ENCODE data around the gene EIPR1. TPM values are rescaled to one million over a fixed set of nuclear protein-coding genes. Genes with fewer than 3 reads are reported as not detected.
A peak's percentile ranks its signal among the peaks of the same experiment; 100 is the strongest.

EIPR1 gene
- total and polyA plus RNA-seq, 2 of the 13 experiments (the other 11 are each of a cell fraction or from before 2014, with no cell fraction given): 70.0 to 96.3 TPM

GRCh38 chr2:3387644-3388411 is 10.2 kb upstream of the EIPR1 start:
- intact Hi-C loops (cut with micrococcal nuclease; ENCODE audit: unreplicated experiment) (no loop called here), in situ Hi-C loops (cut with HindIII; ENCODE audit: extremely low pct_ligation_motif_present, low pct_unique_long_range_greater_than_20kb) (no loop called here)
- BruUV-seq (replicated peaks): no TSS peak
- Histone ChIP-seq H3K9me3 (ENCODE audit: low read length) (no peaks in the 10 kb centered on the region), H4K20me1 (ENCODE audit: insufficient read depth, low read length) (no peaks in the 10 kb centered on the region), H3K4me1 (ENCODE audit: insufficient read depth, low read length) (no peaks in the 10 kb centered on the region), H3K9ac (ENCODE audit: insufficient read depth, low read depth, low read length) (no peak overlapping the region), H3K4me3 (replicated peaks in 1 of 3; ENCODE audit: insufficient read depth in 1 of 3, low read depth in 2 of 3, low read length in 3 of 3) (no peak overlapping the region), H2AFZ (ENCODE audit: low read length) (no peak overlapping the region), H3K36me3 (replicated peaks in 1 of 2; ENCODE audit: control insufficient read depth in 1 of 2, insufficient read depth in 2 of 2, low read length in 2 of 2) (peaks cover 16 to 47% of the 10 kb centered on the region in 2 experiments), H3K79me2 (ENCODE audit: insufficient read depth, low read length) (peaks cover 11% of the 10 kb centered on the region), H3K27ac (ENCODE audit: extremely low read length, insufficient read depth, low read length) (no peak overlapping the region), H3K27me3 (ENCODE audit: control insufficient read depth in 1 of 2, insufficient read depth in 2 of 2, low read length in 2 of 2) (no peaks in the 10 kb centered on the region), H3K4me2 (ENCODE audit: low read depth, low read length) (no peak overlapping the region)
- 98% methylated on average over 85 of the region's 89 CpGs for WGBS (ENCODE audit: low lambda C conversion rate)
- FAIRE-seq (no peak), ATAC-seq (peak; percentile 35; the same call in 2 of the 3 replicates), DNase-seq (ENCODE audit: low spot score) (no peak)
- ChIA-PET CTCF (ENCODE audit: low intra/inter-chr PET ratio, low total read pairs) (no interaction called here), POLR2A (no interaction called here)
- TF ChIP-seq HNRNPLL (IDR thresholded peaks at IDR 0.05; ENCODE audit: low read depth, low read length, poor library complexity, severe bottlenecking): peak; percentile 18
- TF ChIP-seq RBFOX2 (IDR thresholded peaks at IDR 0.05; ENCODE audit: low read depth, low read length): peak; percentile 40
- TF ChIP-seq ELF1 (CRISPR knock-in tag; IDR thresholded peaks at IDR 0.05): no peak
- peak; percentile 80 for TF ChIP-seq AGO2 (optimal IDR thresholded peaks at IDR 0.05; ENCODE audit: low read depth, low read length)
- no peak for TF ChIP-seq JDP2 (CRISPR knock-in tag; IDR thresholded peaks at IDR 0.05; ENCODE audit: borderline replicate concordance)

GRCh38 chr2:3387011-3387410 is 9.4 kb upstream of the EIPR1 start:
- in situ Hi-C loops (cut with HindIII; ENCODE audit: extremely low pct_ligation_motif_present, low pct_unique_long_range_greater_than_20kb) (no loop called here), intact Hi-C loops (cut with micrococcal nuclease; ENCODE audit: unreplicated experiment) (no loop called here)
- DNase-seq (ENCODE audit: low spot score) (no peak), FAIRE-seq (no peak), ATAC-seq (no peak)
- CTCF ChIA-PET (ENCODE audit: low intra/inter-chr PET ratio, low total read pairs): no interaction called here
- H3K9me3 ChIP-seq (ENCODE audit: low read length): no peaks in the 10 kb centered on the region
- no peak overlapping the region for H3K9ac ChIP-seq (ENCODE audit: insufficient read depth, low read depth, low read length)
- H3K27ac ChIP-seq (ENCODE audit: extremely low read length, insufficient read depth, low read length): no peak overlapping the region
- POLR2A ChIA-PET: interaction anchor here (1.1 kb wide), 1 partner anchor 9 kb away, joined by 5 read pairs; the partner anchor contains the start of gene EIPR1
- H4K20me1 ChIP-seq (ENCODE audit: insufficient read depth, low read length): no peaks in the 10 kb centered on the region
- 95% methylated on average over 5 of the region's 5 CpGs for WGBS (ENCODE audit: low lambda C conversion rate)
- no peak overlapping the region for H2AFZ ChIP-seq (ENCODE audit: low read length)
- no peak overlapping the region for H3K4me3 ChIP-seq (replicated peaks in 1 of 3; ENCODE audit: insufficient read depth in 1 of 3, low read depth in 2 of 3, low read length in 3 of 3)
- H3K79me2 ChIP-seq (ENCODE audit: insufficient read depth, low read length): peaks cover 14% of the 10 kb centered on the region
- peaks cover 16 to 49% of the 10 kb centered on the region in 2 experiments for H3K36me3 ChIP-seq (replicated peaks in 1 of 2; ENCODE audit: control insufficient read depth in 1 of 2, insufficient read depth in 2 of 2, low read length in 2 of 2)
- 0 out of 2 replicates have a peak, but pooled peaks cover 3% of the 10 kb centered on the region for H3K4me1 ChIP-seq (ENCODE audit: insufficient read depth, low read length)
- BruUV-seq (replicated peaks): no TSS peak
- H3K27me3 ChIP-seq (ENCODE audit: control insufficient read depth in 1 of 2, insufficient read depth in 2 of 2, low read length in 2 of 2): no peaks in the 10 kb centered on the region
- no peak overlapping the region for H3K4me2 ChIP-seq (ENCODE audit: low read depth, low read length)
- TF ChIP-seq HMG20A (CRISPR knock-in tag; IDR thresholded peaks at IDR 0.05; ENCODE audit: borderline replicate concordance) (no peak), ZNF691 (CRISPR knock-in tag; IDR thresholded peaks at IDR 0.05; ENCODE audit: borderline replicate concordance, low read depth) (no peak), ZNF530 (CRISPR knock-in tag; IDR thresholded peaks at IDR 0.05; ENCODE audit: low read depth) (no peak), ZKSCAN5 (CRISPR knock-in tag; IDR thresholded peaks at IDR 0.05) (no peak), ZNF30 (CRISPR knock-in tag; IDR thresholded peaks at IDR 0.05) (no peak), CEBPZ (IDR thresholded peaks at IDR 0.05; ENCODE audit: low read length) (no peak)
- TF ChIP-seq, protein P1, sequence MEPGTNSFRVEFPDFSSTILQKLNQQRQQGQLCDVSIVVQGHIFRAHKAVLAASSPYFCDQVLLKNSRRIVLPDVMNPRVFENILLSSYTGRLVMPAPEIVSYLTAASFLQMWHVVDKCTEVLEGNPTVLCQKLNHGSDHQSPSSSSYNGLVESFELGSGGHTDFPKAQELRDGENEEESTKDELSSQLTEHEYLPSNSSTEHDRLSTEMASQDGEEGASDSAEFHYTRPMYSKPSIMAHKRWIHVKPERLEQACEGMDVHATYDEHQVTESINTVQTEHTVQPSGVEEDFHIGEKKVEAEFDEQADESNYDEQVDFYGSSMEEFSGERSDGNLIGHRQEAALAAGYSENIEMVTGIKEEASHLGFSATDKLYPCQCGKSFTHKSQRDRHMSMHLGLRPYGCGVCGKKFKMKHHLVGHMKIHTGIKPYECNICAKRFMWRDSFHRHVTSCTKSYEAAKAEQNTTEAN (CRISPR knock-in tag; conservative IDR thresholded peaks at IDR 0.05): no peak

Data from HepG2 (cell line).